RWPE2 (cell line): ENCODE measurements around the gene RABGAP1L.
"Not testable (repeated sequence)": the region's sequence is repeated elsewhere in the genome, so short reads cannot be mapped to it uniquely, and the experiment has no call there.

Source experiments
- ATAC-seq: fragments of 200-7000 bp; cut with Tn5 transposase; 3 replicates; pipeline ENCODE4 v1.9.1; 2021; ENCODE audit warnings: low read depth
- DNase-seq: peaks from one replicate; pipeline ENCODE4 v3.0.0-alpha.2; 2020; ENCODE audit warnings: low spot score
- H3K27ac ChIP-seq: fragments of 450-650 bp; 2 replicates; pipeline ENCODE4 v1.5.1; 2017; ENCODE audit warnings: mild to moderate bottlenecking; ENCODE audit not compliant: poor library complexity, severe bottlenecking
- H3K27me3 ChIP-seq: fragments of 250-450 bp; sonication (Bioruptor Pico); 2 replicates; pipeline ENCODE4 v1.5.1; 2021; ENCODE audit warnings: mild to moderate bottlenecking, moderate library complexity; ENCODE audit not compliant: insufficient read depth, poor library complexity, severe bottlenecking
- H3K36me3 ChIP-seq: fragments of 250-450 bp; sonication (Bioruptor Pico); 2 replicates; pipeline ENCODE4 v1.5.1; 2020; ENCODE audit warnings: low read depth, mild to moderate bottlenecking, moderate library complexity
- H3K4me1 ChIP-seq: fragments of 250-450 bp; sonication (Bioruptor Pico); 2 replicates; pipeline ENCODE4 v1.5.1; 2021; ENCODE audit warnings: mild to moderate bottlenecking, moderate library complexity; ENCODE audit not compliant: insufficient read depth, poor library complexity, severe bottlenecking
- H3K4me3 ChIP-seq: fragments of 250-450 bp; sonication (Bioruptor Pico); 2 replicates; pipeline ENCODE4 v1.5.1; 2021; ENCODE audit warnings: mild to moderate bottlenecking, moderate library complexity; ENCODE audit not compliant: severe bottlenecking
- H3K9me3 ChIP-seq: fragments of 250-450 bp; sonication (Bioruptor Pico); 2 replicates; pipeline ENCODE4 v1.5.1; 2021; ENCODE audit warnings: mild to moderate bottlenecking, moderate library complexity; ENCODE audit not compliant: severe bottlenecking
- TF ChIP-seq, protein P1 (sequence below): fragments of 450-650 bp; IDR thresholded peaks from one replicate; pipeline ENCODE4 v1.5.1; 2017; ENCODE audit warnings: mild to moderate bottlenecking, moderate library complexity; ENCODE audit not compliant: poor library complexity, severe bottlenecking

Gene RABGAP1L

DNA sequence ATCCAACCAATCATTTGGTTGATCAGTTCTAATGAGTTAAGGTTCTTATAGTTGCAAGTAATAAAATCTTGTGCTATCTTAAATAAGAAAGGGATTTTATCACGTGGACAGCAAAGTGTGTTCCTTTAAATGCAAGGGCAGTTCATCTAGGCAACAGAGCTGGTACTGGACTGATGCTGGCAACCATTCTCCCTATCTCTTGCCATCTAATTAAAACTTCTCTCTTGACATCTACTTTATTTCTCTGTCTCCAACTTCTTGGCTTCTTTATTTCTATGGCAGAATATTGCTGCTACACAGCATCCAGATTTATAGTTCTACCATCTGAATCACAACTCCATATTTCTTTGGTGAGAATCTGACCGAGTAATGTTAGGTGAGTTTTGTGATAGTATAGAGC is 725.2 kb downstream of the RABGAP1L start:
- Histone ChIP-seq H3K9me3 (peaks cover 1% of the 10 kb centered on the region), H3K4me1 (no peaks in the 10 kb centered on the region), H3K27me3 (no peaks in the 10 kb centered on the region), H3K36me3 (no peaks in the 10 kb centered on the region), H3K4me3 (no peak overlapping the region), H3K27ac (no peak overlapping the region)
- TF ChIP-seq, protein P1, sequence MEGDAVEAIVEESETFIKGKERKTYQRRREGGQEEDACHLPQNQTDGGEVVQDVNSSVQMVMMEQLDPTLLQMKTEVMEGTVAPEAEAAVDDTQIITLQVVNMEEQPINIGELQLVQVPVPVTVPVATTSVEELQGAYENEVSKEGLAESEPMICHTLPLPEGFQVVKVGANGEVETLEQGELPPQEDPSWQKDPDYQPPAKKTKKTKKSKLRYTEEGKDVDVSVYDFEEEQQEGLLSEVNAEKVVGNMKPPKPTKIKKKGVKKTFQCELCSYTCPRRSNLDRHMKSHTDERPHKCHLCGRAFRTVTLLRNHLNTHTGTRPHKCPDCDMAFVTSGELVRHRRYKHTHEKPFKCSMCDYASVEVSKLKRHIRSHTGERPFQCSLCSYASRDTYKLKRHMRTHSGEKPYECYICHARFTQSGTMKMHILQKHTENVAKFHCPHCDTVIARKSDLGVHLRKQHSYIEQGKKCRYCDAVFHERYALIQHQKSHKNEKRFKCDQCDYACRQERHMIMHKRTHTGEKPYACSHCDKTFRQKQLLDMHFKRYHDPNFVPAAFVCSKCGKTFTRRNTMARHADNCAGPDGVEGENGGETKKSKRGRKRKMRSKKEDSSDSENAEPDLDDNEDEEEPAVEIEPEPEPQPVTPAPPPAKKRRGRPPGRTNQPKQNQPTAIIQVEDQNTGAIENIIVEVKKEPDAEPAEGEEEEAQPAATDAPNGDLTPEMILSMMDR, result no peak
- DNase-seq, result no peak
- ATAC-seq, result no peak

DNA sequence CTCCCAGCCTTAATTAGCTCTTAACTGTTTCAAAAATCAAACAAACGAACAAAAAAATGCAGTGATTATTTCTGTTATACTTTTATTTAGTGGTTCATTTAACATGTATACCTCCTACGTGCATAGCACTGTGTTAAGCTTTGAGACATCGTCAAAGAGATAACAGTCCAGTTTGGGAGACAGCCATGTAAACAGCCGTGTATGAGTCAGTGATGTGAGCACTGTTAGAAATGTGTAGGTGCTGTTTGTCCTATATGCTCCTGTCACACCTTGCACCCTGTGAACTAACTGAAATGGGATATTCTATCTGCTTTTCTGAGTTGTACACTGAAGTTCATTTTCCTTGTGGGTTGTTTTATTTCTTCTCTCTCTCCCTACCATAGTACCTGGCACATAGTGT is 730.7 kb downstream of the RABGAP1L start:
- no peaks in the 10 kb centered on the region for H3K9me3 ChIP-seq
- TF ChIP-seq, protein P1, result no peak

DNA sequence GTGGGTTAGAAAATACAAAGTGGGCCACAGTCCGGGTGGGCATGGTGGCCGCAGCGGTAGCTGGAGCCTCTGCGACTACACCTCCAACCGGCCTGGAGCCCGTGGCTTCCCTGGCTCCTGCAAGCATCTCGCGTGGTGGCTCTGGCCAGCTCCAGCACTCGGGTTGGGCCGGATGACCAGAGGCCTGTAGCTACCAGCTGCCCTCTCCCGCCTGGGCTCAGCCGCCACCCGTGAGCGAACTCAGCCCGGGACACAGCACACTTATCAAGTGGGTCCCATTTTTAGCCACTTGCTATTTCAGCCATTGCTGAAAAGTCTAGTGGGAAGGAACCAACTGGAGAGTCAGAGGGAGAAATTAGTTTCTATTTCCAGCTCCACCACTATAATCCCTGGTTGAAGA is 732.7 kb downstream of the RABGAP1L start:
- Histone ChIP-seq H3K36me3 (no peaks in the 10 kb centered on the region), H3K4me1 (no peaks in the 10 kb centered on the region), H3K9me3 (no peaks in the 10 kb centered on the region), H3K4me3 (no peak overlapping the region), H3K27ac (no peak overlapping the region), H3K27me3 (no peaks in the 10 kb centered on the region)
- TF ChIP-seq, protein P1, result no peak
- DNase-seq, result no peak
- ATAC-seq, result no peak

More for the DNA sequence above, 730.7 kb downstream of the RABGAP1L start:
- H3K4me1 ChIP-seq, result no peaks in the 10 kb centered on the region
- H3K27ac ChIP-seq, result no peak overlapping the region
- no peaks in the 10 kb centered on the region for H3K27me3 ChIP-seq
- no peak for DNase-seq
- H3K36me3 ChIP-seq, result no peaks in the 10 kb centered on the region
- ATAC-seq, result no peak
- no peak overlapping the region for H3K4me3 ChIP-seq

DNA sequence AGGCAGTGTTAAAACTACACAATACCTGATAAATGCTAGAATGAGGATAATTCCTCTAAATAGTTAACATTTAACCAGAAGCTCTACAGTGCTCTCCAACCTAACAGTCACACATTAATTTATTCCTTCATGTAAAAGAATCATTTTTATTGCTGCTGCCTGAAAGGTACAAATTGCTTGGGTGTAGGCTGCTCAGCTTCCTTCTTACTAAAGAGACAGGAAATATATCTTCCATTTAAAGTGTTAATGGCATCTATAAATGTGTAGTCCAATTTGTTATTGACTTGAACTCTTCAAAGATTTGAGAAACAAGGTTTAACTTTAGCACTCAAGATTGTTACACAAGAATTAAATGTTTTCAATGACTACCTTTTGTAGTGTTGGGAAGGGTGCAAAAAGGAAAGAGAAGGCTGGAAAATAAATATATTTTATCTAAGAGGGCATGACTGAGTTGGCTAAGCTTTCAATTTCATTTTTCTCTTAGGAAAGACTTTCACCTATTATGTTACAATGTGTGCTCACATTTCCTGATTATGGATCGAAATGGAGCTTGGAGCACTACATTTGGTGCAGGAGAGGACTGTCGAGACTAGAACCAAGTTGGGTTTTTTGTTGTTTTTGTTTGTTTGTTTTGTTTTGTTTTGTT is 734.9 kb downstream of the RABGAP1L start:
- H3K4me3 ChIP-seq, result no peak overlapping the region
- H3K27ac ChIP-seq, result no peak overlapping the region
- H3K27me3 ChIP-seq, result no peaks in the 10 kb centered on the region
- no peaks in the 10 kb centered on the region for H3K9me3 ChIP-seq
- TF ChIP-seq, protein P1, result no peak
- H3K36me3 ChIP-seq, result no peaks in the 10 kb centered on the region
- DNase-seq (no peak), ATAC-seq (no peak)
- no peaks in the 10 kb centered on the region for H3K4me1 ChIP-seq

DNA sequence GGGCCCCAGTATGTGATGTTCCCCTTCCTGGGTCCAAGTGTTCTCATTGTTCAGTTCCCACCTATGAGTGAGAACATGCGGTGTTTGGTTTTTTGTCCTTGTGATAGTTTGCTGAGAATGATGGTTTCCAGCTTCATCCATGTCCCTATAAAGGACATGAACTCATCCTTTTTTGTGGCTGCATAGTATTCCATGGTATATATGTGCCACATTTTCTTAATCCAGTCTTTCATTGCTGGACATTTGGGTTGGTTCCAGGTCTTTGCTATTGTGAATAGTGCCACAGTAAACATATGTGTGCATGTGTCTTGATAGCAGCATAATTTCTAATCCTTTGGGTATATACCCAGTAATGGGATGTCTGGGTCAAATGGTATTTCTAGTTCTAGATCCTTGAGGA is 736.3 kb downstream of the RABGAP1L start:
- not testable (repeated sequence) for ATAC-seq, H3K36me3 ChIP-seq, H3K9me3 ChIP-seq, H3K4me1 ChIP-seq, H3K27me3 ChIP-seq, H3K27ac ChIP-seq, DNase-seq, H3K4me3 ChIP-seq
